NT2/D1 (cell line): Measurements from ENCODE around the gene TMC2.

Experiments
- SUZ12 ChIP-seq: IDR thresholded peaks from 2 replicates; pipeline ENCODE4 v1.6.1; 2011; ENCODE audit not compliant: insufficient read length, insufficient read depth; ENCODE audit errors: extremely low read depth
- YY1 ChIP-seq: IDR thresholded peaks from 2 replicates; pipeline ENCODE4 v1.6.1; 2011; ENCODE audit not compliant: insufficient read length, insufficient read depth

- no peak for TF ChIP-seq YY1
- TF ChIP-seq SUZ12: no peak
These were observed 100.9 kb downstream of the TMC2 start for GRCh38 chr20:2637246-2637645.
